Transverse colon (tissue), 4 donors: ENCODE results near the gene THAP9.
"Not testable (repeated sequence)": the region's sequence is repeated elsewhere in the genome, so short reads cannot be mapped to it uniquely, and the experiment has no call there.

Experiments used
- CTCF ChIP-seq, 5 experiments: fragments of 200-600 bp in 3 of 5; fragments of 450-650 bp in 2 of 5; sonication (generic) in 3 of 5; IDR thresholded peaks; 1 replicate in 2 of 5; 2 replicates in 3 of 5; pipeline ENCODE4 v1.5.1; 2016 to 2017; ENCODE audit warnings: antibody characterized with exemption in 5 of 5, inconsistent platforms in 3 of 5, mild to moderate bottlenecking in 2 of 5, moderate library complexity in 1 of 5
- EP300 ChIP-seq: sonication (generic); formaldehyde crosslinking; IDR thresholded peaks from one replicate; pipeline ENCODE4 v1.6.1; 2017; ENCODE audit warnings: antibody characterized with exemption, low read depth
- POLR2A ChIP-seq: fragments of 450-650 bp; IDR thresholded peaks from one replicate; pipeline ENCODE4 v1.6.1; 2016; ENCODE audit warnings: antibody characterized with exemption, mild to moderate bottlenecking, moderate library complexity
- POLR2AphosphoS5 ChIP-seq, 3 donors: sonication (generic); formaldehyde crosslinking; IDR thresholded peaks; one replicate each; pipeline ENCODE4 v1.6.1; 2016; ENCODE audit warnings: antibody characterized with exemption in 3 of 3

- not testable (repeated sequence) for TF ChIP-seq POLR2AphosphoS5 (IDR thresholded peaks at IDR 0.05); CTCF (IDR thresholded peaks at IDR 0.05); EP300; POLR2A
Observed at GRCh38 chr4:82913968-82914367, 13.4 kb downstream of the THAP9 start.
